AG04450 (cell line): ENCODE results near the gene OSR1. TPM values are rescaled to one million over a fixed set of nuclear protein-coding genes. Genes with fewer than 3 reads are reported as not detected.

ENCODE experiments used
- CTCF ChIA-PET: fragments of 300-600, 350-600 bp; formaldehyde crosslinking; extraction: SDS; loops from one replicate; lab custom pipeline; 2022; ENCODE audit warnings: antibody characterized with exemption, inconsistent platforms; lab: Charles Lee
- POLR2A ChIA-PET: fragments of 350-600 bp; formaldehyde crosslinking; extraction: SDS; loops from one replicate; lab custom pipeline; 2021; ENCODE audit warnings: antibody characterized with exemption, inconsistent platforms; lab: Yijun Ruan, JAX
- DNase-seq: peaks from one replicate; pipeline ENCODE4 v3.0.0-alpha.2; 2011; ENCODE audit warnings: low read depth, low spot score
- H3K27ac ChIP-seq: one replicate; pipeline ENCODE4 v1.5.1; 2012; ENCODE audit warnings: low read depth, low read length, control low read depth
- H3K27me3 ChIP-seq: one replicate; pipeline ENCODE4 v1.6.0; 2012; ENCODE audit warnings: low read length; ENCODE audit not compliant: control insufficient read depth, insufficient read depth
- H3K4me3 ChIP-seq: 2 replicates; pipeline ENCODE4 v1.5.1; 2011; ENCODE audit warnings: mild to moderate bottlenecking, low read depth, low read length, control low read depth
- H3K9me3 ChIP-seq: 2 replicates; pipeline ENCODE4 v1.5.1; 2012; ENCODE audit warnings: low read length; ENCODE audit not compliant: control insufficient read depth, insufficient read depth
- polyA plus RNA-seq: library from polyadenylated mRNA; depleted of rRNA; stranded (reverse); fragments of >200 nt; gene quantifications from 2 replicates; pipeline ENCODE4 v1.2.3, GENCODE V29; 2011
- TF ChIP-seq, protein P1 (sequence below): IDR thresholded peaks from 2 replicates; pipeline ENCODE4 v1.5.1; 2011; ENCODE audit warnings: low read depth, low read length, control low read depth, inconsistent platforms

Gene OSR1
- polyA plus RNA-seq, 1 experiment: 14.0 TPM

DNA sequence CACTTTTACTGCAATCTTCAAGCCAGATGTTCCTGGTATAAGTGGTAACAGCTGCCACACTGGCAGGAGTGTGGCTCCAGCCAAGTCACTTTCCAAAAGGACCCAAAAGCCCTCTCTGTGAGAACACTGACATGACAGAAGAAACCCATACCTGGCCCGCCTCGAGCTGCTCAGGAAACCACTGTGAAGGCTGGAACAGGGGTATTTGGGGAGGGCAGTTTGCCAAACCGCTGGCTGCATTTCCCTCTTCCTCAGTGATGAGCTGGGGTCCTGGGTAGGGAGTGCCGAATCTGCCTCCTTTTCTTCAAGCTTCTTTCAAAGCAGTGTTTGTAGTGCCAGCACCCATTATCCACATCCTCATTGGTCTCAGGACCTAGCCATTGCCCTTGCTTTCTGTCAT, 10.3 kb upstream of the OSR1 start:
- H3K4me3 ChIP-seq: no peak overlapping the region
- TF ChIP-seq, protein P1, sequence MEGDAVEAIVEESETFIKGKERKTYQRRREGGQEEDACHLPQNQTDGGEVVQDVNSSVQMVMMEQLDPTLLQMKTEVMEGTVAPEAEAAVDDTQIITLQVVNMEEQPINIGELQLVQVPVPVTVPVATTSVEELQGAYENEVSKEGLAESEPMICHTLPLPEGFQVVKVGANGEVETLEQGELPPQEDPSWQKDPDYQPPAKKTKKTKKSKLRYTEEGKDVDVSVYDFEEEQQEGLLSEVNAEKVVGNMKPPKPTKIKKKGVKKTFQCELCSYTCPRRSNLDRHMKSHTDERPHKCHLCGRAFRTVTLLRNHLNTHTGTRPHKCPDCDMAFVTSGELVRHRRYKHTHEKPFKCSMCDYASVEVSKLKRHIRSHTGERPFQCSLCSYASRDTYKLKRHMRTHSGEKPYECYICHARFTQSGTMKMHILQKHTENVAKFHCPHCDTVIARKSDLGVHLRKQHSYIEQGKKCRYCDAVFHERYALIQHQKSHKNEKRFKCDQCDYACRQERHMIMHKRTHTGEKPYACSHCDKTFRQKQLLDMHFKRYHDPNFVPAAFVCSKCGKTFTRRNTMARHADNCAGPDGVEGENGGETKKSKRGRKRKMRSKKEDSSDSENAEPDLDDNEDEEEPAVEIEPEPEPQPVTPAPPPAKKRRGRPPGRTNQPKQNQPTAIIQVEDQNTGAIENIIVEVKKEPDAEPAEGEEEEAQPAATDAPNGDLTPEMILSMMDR: no peak
- peaks cover 2% of the 10 kb centered on the region; the same call in 1 of the 2 replicates for H3K9me3 ChIP-seq
- DNase-seq: no peak
- no peak overlapping the region for H3K27ac ChIP-seq
- H3K27me3 ChIP-seq: peaks cover 25% of the 10 kb centered on the region
- ChIA-PET CTCF (interaction anchor here (0.5 to 3.2 kb wide), 13 partner anchors 243 to 850 kb away, joined by 3 to 50 read pairs (median 5); no protein-coding TSS in a partner anchor), POLR2A (no interaction called here)

DNA sequence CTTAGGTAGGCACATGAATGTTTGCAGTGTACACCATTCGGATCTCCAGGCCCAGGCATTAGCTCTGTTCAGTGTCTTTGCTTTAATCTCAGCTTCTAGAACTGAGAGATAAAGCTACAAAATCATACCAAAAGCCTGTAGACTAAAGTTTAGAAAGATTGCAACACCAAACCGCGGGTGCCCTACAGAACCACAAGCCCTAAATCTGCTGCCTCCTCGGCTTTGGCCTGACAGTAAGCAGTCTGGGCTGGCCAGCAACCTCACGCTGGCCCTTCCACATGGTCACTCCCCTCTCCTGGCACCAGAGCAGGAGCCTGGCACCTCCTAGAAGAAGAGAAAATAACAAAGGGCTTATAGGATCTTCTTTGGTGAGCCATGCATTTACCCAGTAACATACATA, 8.9 kb upstream of the OSR1 start:
- DNase-seq: no peak
- ChIA-PET CTCF (no interaction called here), POLR2A (no interaction called here)
- TF ChIP-seq, protein P1: no peak
- H3K9me3 ChIP-seq: no peaks in the 10 kb centered on the region; the same call in 1 of the 2 replicates
- H3K27me3 ChIP-seq: peaks cover 13% of the 10 kb centered on the region
- no peak overlapping the region for H3K27ac ChIP-seq
- H3K4me3 ChIP-seq: no peak overlapping the region

DNA sequence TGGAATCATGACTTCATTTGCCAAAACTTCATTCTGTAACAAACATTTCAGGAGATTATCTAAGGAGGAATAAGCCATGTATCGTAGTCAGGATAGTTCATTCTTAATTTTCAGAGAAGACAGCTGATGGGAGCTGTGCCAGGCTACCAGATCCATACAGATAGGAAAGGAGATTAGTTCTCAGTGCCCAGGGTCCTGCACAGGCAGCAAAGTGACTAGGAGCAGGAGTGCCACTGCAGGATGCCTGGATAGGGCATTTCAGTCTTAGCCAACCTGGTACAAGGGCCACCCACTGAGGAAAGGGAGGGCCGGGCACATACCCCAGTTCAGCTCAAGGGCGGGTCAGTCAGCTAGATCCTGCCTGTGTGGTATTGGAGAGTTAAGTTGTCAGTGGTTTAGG, 6.7 kb upstream of the OSR1 start:
- CTCF ChIA-PET: no interaction called here
- TF ChIP-seq, protein P1: no peak
- POLR2A ChIA-PET: no interaction called here
- H3K9me3 ChIP-seq: peaks cover 6% of the 10 kb centered on the region; the same call in 1 of the 2 replicates
- H3K27me3 ChIP-seq: peaks cover 6% of the 10 kb centered on the region
- DNase-seq: no peak
- no peak overlapping the region for H3K27ac ChIP-seq
- H3K4me3 ChIP-seq: no peak overlapping the region

DNA sequence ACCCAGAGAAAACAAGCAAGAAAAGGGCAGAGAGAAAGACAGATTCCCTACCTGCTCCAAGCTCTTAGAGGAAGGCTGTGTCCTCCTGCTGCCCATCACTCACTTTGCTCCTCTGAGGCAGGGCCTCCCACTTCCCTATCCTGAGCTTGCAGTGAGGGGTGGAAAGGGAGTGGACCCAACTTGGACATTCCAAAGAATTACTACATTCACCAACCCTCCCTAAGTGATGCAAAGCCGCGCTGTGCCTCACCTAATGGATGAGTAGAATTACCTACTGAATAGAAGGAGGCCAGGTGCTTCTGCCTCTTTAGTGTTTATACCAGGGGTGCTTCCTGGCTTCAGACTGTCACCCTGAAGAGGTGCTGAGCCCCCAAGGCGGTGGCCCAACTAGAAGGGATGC, 5.6 kb upstream of the OSR1 start:
- H3K27ac ChIP-seq: no peak overlapping the region
- no peak overlapping the region for H3K4me3 ChIP-seq
- CTCF ChIA-PET: interaction anchor here (0.6 to 1.3 kb wide), 5 partner anchors 417 to 844 kb away, joined by 3 read pairs; no protein-coding TSS in a partner anchor
- POLR2A ChIA-PET: interaction anchor here (0.7 kb wide), 1 partner anchor 304 kb away, joined by 5 read pairs; no protein-coding TSS in a partner anchor
- no peak for DNase-seq
- peaks cover 6% of the 10 kb centered on the region for H3K27me3 ChIP-seq
- H3K9me3 ChIP-seq: peaks cover 6% of the 10 kb centered on the region; the same call in 1 of the 2 replicates
- TF ChIP-seq, protein P1: no peak

DNA sequence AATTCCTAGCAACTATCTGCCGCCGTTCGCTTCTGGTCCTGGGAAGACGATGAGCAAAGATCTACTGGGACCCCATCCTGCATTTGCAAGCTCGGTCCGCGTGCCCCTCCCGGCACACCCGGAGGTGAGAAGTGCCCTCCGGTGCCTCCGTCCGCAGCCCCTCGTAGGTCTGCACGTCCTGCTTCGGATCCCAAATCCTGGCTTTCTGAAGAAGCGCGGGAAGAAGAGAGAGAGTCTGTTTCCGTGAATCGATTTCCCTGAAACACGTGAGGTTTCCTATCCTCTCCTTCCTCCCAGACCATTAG, 5.0 kb upstream of the OSR1 start:
- Histone ChIP-seq H3K9me3 (peaks cover 6% of the 10 kb centered on the region; the same call in 1 of the 2 replicates), H3K27ac (no peak overlapping the region), H3K4me3 (peak overlapping the region; percentile 76), H3K27me3 (peaks cover 6% of the 10 kb centered on the region)
- TF ChIP-seq, protein P1: no peak
- CTCF ChIA-PET: interaction anchor here (0.5 to 1.3 kb wide), 6 partner anchors 416 to 843 kb away, joined by 3 read pairs; no protein-coding TSS in a partner anchor
- POLR2A ChIA-PET: interaction anchor here (0.7 kb wide), 1 partner anchor 305 kb away, joined by 5 read pairs; no protein-coding TSS in a partner anchor
- no peak for DNase-seq
